SKM-1 treated with dmso at 0.1 percent for 144 hours (cell line): ENCODE data around the gene STK11IP.
"Not testable (repeated sequence)": the region's sequence is repeated elsewhere in the genome, so short reads cannot be mapped to it uniquely, and the experiment has no call there.

Experiments
- DNase-seq: peaks from one replicate; lab custom pipeline; 2025; ENCODE audit not compliant: unreplicated experiment; lab: John Stamatoyannopoulos, UW

The STK11IP gene

DNA sequence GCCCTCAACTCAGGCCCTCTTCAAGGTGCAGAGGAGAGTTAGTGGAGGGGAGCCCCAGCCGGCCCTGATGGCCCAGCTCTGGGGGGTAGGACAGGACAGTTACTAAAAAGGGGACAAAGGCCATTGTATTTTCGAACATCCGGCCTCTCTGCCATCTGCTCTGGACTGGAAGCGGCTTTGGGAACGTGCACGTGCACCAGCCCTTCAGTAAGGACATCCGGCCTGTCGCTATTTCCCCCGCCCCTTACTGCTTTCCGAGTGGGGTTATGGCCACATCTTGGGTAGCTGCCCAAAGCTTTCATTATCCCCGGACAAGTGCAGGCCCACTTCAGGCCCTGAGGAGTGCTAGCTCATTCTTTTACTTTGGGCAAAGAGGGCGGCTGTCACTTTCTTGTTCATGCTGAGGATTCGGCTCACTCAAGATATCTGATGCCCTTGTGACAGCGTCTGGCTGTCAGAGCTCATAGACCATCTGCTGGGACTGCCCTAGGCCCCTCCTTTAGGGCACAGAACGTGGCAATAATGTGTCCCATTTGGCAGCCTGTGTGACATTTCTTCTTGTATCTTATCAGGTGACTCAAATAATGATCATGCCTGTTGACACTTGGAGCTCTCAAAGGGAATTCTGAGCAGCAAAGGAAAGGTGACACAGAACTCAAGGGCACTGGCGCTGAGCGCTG, 47.3 kb downstream of the STK11IP start:
- DNase-seq = no peak

DNA sequence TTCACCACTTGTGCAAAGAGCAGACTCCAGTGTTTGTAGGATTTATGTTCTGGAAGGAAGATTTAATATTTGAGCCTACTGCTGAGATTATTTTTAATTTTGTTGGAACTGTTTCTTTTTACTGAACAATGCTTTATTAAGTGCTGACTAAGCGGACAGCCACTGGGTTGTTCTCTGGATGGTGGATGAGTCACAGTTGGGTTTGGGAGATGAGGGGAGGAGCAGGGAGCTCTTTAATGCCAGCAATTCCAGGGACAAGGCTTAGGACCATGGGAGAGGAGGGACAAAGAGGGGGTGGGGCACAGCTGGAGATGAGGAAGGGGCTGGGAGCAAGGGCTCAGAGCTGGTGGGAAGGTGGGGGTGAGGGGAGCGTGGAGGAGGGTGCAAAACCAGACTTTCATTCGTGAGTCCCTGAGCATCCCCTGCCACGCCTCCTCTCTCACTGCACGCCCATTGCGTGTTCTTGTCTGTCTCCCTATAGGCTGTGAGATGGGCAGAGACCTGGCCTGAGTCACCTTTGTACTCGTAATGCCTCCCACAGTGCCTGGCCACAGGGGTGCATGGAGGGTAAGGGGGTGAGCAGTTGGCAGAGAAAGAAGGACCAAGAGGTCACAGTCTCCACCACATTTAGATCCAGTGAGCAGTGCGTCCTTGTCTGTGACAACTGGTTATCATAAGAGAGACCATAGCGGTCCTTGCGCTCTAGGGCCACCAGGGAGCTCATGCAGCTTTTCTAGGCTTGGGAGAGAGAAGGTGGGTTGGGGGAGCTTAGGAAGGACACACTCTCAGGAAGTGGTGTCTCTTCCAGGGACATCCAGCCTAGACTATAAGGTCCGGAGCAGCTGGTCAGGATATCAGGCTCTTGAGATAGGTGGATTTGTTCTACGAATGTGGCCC, 48.2 kb downstream of the STK11IP start:
- DNase-seq = no peak

DNA sequence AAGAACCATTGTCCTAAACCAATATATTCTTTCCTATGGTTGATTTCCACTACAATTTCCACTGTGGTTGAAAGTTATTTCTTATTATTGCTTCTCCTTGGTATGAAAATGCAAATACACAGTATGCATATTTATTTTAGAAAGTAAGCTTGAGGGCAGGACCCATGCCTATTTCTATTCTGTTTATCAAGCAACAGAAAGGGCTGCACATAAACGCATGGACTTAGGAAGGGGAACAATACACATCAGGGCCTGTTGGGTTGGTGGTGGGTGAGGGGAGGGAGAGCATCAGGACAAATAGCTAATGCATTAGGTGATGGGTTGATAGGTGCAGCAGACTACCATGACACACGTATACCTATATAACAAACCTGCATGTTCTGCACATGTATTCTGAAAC, 50.5 kb downstream of the STK11IP start:
- DNase-seq = no peak

DNA sequence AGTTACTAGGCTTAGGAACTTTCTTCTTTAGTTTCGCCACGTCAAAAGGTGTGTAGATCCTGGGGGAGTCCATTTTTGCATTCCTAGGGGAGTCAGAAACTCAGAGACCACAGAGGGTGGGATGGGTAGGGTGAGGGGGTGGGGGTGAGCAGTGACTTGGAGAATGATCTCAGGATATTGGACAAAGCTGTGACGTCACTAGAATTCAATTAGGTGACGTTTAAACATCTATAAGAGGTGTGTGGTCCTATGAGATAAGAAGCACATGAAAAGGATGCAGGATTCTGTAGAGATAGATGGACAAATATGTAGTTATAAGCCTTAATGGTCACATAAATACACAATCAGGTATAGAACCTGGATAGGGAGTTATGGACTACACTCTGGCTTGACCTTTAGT, 51.3 kb downstream of the STK11IP start:
- no peak for DNase-seq

DNA sequence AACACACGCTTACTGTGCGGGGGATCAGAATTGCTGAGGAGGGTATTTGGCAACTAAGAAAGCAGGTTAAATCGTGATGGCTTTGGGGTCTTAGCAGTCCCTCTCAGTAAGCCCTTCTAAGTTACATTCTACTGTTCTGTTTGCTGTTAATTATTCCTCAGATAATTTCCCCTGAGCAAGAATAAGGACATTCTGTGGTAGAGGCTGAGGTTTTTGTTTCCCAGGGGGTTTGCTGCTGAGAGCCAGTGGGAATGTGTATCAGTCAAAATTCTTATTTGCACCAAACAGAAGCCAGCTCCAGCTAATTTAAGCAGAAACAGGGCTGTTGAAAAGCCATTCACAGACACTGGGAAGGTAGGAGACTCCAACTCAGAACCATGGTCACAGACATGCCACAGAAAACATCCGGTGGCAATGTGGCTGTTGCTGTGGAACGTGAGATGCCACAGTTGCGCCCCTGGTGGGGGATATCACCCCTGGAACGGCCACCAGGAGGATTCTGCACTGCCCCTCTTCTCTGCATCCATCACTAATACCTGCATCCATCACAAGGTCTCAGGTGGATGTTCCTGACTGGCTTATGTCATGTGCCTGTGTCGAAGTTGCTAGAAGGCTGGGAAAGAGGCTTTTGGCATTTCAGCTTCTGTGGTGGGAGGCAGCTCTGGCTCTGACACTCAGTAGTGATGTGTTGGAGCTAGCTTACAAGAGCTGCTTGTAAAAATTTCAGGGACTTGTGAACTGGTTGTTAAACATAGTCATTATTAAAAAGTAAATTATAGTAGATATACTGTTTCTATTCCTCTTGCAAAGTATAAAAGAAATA, 53.0 kb downstream of the STK11IP start:
- DNase-seq = no peak

DNA sequence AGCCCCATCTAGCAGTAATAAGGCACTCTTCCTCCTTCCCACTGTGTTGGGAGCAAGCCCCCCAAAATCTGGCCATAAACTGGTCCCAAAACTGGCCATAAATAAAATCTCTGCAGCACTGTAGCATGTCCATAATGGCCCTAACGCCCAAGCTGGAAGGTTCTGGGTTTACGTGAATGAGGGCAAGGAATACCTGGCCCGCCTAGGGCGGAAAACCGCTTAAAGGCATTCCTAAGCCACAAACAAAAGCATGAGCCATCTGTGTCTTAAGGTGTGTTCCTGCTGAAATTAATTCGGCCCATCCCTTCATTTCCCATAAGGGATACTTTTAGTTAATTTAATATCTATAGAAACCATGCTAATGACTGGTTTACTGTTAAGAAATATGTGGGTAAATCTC, 54.0 kb downstream of the STK11IP start:
- not testable (repeated sequence) for DNase-seq

DNA sequence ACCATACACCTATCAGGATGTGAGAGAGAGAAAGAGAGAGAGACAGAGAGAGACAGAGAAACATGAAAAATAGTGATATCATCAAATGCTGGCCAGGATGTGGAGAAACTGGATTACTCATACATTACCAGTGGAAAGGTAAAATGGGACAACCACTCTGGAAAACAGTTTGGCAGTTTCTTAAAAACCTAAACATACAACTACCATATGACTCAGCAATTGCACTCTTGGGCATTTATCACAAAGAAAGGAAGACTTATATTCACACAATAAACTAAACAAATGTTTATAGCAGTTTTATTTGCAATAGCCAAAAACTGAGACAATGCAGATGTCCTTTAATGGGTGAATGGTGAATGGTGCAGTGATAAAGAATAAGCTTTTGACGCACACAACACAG, 58.9 kb downstream of the STK11IP start:
- no peak for DNase-seq

DNA sequence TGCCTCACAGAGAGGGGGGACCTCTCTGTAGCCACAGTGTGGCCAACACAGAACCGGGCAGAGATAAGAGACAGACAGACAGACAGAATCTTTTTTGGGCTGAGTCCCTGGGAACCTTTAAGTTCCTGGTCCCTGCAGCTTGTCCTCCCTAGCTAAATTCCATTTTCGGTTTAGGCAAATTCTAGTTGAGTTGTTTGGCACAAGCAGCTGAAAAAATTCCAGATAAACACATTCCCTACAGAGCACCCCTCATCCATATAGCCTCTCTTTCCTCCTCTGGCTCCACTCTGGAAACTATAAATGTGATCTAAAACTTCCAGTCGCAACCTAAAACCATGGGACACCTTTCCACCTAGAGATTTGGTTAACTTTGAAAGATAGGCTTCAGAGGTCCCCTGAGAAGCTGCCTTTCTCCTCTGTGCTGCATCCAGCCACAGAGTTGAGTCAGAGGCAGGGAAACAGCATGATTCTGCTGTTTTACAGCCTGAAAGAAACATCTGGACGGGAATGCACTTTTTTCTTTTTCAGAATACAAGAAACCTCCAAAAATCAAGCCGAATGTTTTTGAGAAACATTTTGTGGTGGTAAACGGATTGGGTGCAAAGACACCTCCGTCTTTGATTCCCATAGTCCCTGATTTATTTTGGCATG, 60.7 kb downstream of the STK11IP start:
- DNase-seq = no peak

DNA sequence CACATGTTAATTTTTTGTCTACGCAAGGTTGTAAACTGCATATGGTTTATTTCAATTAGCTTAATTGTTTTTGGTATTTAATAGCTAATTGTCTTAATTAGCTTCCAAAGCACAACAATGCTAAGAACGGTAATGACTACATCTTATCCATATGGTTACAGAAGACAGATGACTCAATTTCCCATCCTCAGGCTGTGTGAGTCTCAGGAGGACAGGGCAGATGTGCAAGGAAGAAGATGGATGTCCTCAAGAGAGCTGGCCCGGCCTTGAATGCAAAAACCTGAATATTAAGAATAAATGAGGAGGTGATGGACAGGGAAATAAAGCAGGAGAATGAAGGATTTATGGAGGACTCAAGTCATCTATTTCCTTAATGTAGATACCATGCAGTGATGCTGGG, 61.2 kb downstream of the STK11IP start:
- no peak for DNase-seq

DNA sequence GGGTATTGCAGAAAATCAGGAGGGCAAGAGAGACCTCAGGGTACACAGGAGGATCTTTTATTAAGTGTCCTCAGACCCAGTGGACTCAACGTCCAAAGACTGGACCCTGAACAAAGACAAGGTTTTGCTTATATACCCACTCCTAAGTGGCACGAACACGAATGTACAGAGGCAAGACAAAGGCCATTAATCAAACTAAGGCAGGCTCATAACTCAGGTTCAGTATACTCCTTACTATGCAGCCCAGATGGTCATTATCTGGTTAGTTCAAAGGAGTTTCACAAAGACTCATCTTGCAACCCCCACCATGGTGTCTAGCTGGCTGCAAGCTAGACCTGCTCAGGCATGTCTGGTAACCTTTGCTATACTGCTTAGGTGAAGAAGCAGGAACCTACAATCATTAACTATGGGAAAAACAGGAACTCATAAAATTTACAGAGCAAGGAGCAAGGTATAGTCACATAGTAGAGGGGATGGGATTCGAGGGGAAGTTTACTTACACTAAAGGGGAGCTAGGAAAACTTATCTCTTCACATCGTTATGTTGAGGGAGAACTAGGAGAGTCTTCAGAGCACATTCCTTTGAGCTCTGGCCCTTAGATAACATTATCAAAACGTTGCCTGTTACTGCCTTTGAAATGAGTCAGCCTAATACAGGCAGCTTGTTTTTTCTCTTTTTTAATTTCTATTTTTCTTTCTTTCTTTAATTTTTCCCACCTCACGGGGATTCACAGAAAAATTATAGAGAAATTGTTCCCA, 63.7 kb downstream of the STK11IP start:
- no peak for DNase-seq

DNA sequence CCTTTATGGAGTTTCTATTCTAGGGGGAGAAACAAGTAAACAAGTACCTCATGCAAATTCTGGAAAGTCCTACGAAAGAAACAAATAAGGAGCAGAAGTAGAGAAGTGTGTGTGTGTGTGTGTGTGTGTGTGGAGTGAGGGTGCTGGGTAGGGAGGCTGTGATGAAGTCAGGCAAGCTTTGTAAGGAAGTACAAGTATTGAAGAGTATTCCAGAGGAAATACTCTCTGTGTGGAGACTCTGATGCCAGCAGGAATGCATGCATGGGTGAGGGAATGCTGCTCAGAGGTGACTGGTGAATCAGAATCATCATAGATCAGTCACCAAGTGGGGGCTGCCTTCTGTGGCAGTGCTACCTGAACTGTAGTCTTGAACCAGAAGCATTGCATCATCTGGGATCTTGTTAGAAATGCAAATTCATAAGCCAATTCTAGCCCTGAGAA, 64.3 kb downstream of the STK11IP start:
- no peak for DNase-seq

DNA sequence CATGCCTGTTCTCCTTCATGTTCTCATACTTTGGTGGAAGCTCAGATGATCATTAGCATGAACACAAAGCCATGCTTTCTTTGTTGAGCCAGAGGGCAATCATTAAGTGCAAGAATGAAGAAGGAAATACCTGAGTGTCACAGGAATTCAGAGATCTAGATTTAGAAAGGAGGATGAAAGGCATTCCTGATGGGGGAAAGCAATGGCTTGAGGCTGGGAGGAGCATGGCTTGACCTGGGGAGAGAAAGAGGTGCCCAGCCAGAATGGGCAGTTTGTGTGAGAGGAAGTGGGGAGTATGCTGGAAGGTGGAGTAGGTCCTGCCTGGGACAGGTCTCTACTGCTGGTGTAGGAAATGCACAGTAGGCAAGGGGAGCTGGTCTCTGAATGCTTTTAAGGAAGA, 64.9 kb downstream of the STK11IP start:
- no peak for DNase-seq

DNA sequence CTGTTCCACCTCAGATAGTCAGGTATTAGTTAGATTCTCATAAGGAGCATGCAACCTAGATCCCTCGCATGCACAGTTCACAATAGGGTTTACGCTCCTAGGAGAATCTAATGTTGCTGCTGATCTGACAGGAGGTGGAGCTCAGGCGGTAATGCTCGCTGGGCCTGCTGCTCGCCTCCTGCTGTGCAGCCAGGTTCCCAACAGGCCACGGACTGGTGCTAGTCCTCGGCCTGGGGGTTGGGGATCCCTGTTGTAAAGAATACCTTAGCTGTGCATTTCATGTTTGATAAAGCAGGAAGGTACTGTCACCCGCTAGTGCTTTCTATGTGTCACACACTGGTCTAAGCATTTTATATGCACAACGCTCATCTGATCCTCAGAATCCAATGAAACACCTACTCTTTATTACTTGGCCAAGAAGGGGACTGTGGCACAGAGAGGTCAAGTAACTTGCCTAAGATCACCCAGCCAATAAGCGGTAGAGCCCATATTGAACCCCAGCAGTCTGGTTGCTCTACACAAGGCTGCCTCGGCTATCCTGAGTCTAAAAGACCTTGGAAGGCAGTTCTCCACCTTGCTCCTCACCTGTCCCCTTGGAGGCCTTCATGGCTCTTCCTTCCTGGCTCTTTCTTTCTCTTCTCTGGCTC, 65.6 kb downstream of the STK11IP start:
- DNase-seq = no peak

DNA sequence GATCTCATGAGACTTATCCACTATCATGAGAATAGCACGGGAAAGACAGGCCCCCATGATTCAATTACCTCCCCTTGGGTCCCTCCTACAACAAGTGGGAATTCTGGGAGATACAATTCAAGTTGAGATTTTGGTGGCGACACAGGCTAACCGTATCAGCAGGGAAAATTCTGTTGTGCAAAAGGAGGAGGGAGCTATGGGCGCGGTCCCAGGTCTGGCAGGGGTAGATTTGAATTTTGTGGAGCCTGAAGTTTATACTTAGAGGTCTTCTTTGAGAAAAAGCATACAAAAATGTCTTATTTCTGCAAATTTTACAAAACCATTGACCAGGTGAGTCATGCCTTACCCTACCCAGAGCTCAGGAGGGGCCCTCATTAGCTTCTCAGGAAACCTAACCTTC, 66.4 kb downstream of the STK11IP start:
- DNase-seq = no peak

DNA sequence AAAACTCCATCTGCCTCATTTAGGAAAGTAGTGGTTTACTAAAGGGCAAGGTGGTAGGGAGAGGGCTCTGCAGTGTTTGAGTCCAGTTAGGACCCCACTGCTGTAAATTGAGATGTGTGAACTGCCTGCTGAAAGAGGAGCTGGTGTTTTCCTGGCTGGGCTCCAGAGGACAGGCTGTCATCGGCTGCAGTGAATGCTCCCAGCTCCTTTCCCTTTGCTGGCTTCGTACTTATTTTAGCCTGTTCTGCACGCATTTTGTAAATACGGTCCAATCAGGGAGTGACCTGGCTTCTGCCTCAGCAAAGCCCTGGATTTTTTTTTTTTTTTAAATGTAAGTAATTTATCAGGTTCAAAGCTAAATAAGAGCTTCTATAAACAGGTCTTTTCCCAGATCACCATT, 67.3 kb downstream of the STK11IP start:
- DNase-seq = no peak

DNA sequence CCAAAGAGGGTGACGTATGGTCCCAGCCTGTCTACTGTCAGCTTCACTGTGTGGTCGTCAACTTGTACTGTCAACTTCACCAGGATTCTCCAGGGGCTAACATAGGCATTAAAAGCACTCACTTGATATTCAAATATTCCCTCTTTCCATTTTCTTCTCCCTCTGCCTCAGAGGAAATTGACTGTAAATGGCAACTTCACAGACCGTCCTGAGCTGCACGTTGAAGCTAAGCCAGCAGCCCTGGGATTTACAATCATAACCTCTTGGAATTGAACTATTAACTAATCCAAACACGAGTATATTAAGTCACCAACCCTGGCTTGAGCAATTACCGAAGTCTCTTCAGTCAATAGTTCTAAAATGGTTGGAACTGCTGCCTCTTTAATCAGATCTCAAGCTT, 68.3 kb downstream of the STK11IP start:
- DNase-seq = no peak
